GM12878 (cell line): ENCODE results near the gene NARF.

Source experiments
- CHD2 ChIP-seq: IDR thresholded peaks from 2 replicates; pipeline ENCODE4 v1.6.1; 2011; ENCODE audit warnings: low read depth, low read length, improper control_type of control experiment, borderline replicate concordance
- CTCF ChIP-seq, 3 experiments: IDR thresholded peaks in 2 of 3; conservative IDR thresholded peaks in 1 of 3; 2 replicates each; pipeline ENCODE4 v1.5.1; 2011; ENCODE audit warnings: low read depth in 3 of 3, low read length in 3 of 3, mild to moderate bottlenecking in 3 of 3, control low read depth in 2 of 3, moderate library complexity in 2 of 3, inconsistent platforms in 1 of 3, mixed read lengths in 1 of 3; ENCODE audit not compliant: control insufficient read depth in 2 of 3, insufficient read depth in 1 of 3; ENCODE audit errors: extremely low read depth in 1 of 3
- ETV6 ChIP-seq, 2 experiments: fragments of 450-650 bp in 1 of 2; IDR thresholded peaks in 1 of 2; conservative IDR thresholded peaks in 1 of 2; 2 replicates each; pipeline ENCODE4 v1.6.1; 2014; ENCODE audit warnings: antibody characterized with exemption in 1 of 2, borderline replicate concordance in 1 of 2, low read depth in 1 of 2, mild to moderate bottlenecking in 1 of 2, moderate library complexity in 1 of 2
- NRF1 ChIP-seq: conservative IDR thresholded peaks from 2 replicates; pipeline ENCODE4 v1.6.1; 2011; ENCODE audit warnings: mild to moderate bottlenecking, low read depth, low read length, improper control_type of control experiment
- REST ChIP-seq: IDR thresholded peaks from 2 replicates; pipeline ENCODE4 v1.6.1; 2012; ENCODE audit warnings: mild to moderate bottlenecking, low read depth, low read length
- STAT1 ChIP-seq: fragments of 450-650 bp; conservative IDR thresholded peaks from 2 replicates; pipeline ENCODE4 v1.6.1; 2014; ENCODE audit warnings: antibody characterized with exemption, mild to moderate bottlenecking
- YY1 ChIP-seq: IDR thresholded peaks from 2 replicates; pipeline ENCODE4 v1.6.1; 2011; ENCODE audit warnings: low read depth, mild to moderate bottlenecking, low read length

GRCh38 chr17:82439829-82440365 is 18.6 kb upstream of the NARF start:
- TF ChIP-seq CHD2 (no peak), NRF1 (no peak), CTCF (IDR thresholded peaks at IDR 0.05 in 2 of 3, conservative IDR thresholded peaks at IDR 0.05 in 1 of 3; ENCODE audit: control insufficient read depth in 2 of 3, extremely low read depth in 1 of 3, insufficient read depth in 1 of 3, low read depth in 3 of 3, low read length in 3 of 3) (no peak), STAT1 (no peak), ETV6 (conservative IDR thresholded peaks at IDR 0.05 in 1 of 2, IDR thresholded peaks at IDR 0.05 in 1 of 2; ENCODE audit: borderline replicate concordance in 1 of 2, low read depth in 1 of 2) (no peak), YY1 (no peak), REST (no peak)
